NB4 (cell line): ENCODE results near the gene MRPL3.
"Not testable (repeated sequence)": the region's sequence is repeated elsewhere in the genome, so short reads cannot be mapped to it uniquely, and the experiment has no call there.

Source experiments
- CTCF ChIP-seq: IDR thresholded peaks from one replicate; pipeline ENCODE4 v1.5.1; 2012; ENCODE audit warnings: low read depth, low read length
- MYC ChIP-seq: IDR thresholded peaks from 2 replicates; pipeline ENCODE4 v1.6.1; 2011; ENCODE audit warnings: low read depth, low read length
- POLR2A ChIP-seq: IDR thresholded peaks from 2 replicates; pipeline ENCODE4 v1.6.1; 2011; ENCODE audit warnings: mild to moderate bottlenecking; ENCODE audit not compliant: insufficient read length; ENCODE audit errors: extremely low read depth

- TF ChIP-seq POLR2A, CTCF, MYC: not testable (repeated sequence)
These were observed 16.2 kb downstream of the MRPL3 start for GRCh38 chr3:131486545-131486944.
